Tibial artery (tissue), 4 donors: ENCODE results near the gene MACROD2.

Experiments
- DNase-seq, 2 donors: peaks; one replicate each; pipeline ENCODE4 v3.0.0-alpha.2; 2019
- H3K27ac ChIP-seq, 2 donors: fragments of 200-600 bp; sonication (generic) in 1 of 2; 1 replicate in 1 of 2; 2 replicates in 1 of 2; pipeline ENCODE4 v1.5.1; 2018 to 2019; ENCODE audit warnings: mild to moderate bottlenecking in 1 of 2
- H3K27me3 ChIP-seq, 2 donors: fragments of 200-600 bp; sonication (generic) in 1 of 2; one replicate each; pipeline versions ENCODE4 v1.5.1 to v1.6.0; 2016 to 2019
- H3K36me3 ChIP-seq, 3 donors: fragments of 200-600 bp; sonication (generic) in 2 of 3; one replicate each; pipeline ENCODE4 v1.5.1; 2016 to 2019; ENCODE audit warnings: mild to moderate bottlenecking in 2 of 3
- H3K4me1 ChIP-seq, 4 donors: fragments of 200-600 bp; sonication (generic) in 2 of 4; 1 replicate in 3 of 4; 2 replicates in 1 of 4; pipeline ENCODE4 v1.5.1; 2016 to 2019
- H3K4me3 ChIP-seq, 2 donors: fragments of 200-600 bp; sonication (generic) in 1 of 2; 1 replicate in 1 of 2; 2 replicates in 1 of 2; pipeline ENCODE4 v1.5.1; 2018 to 2019; ENCODE audit warnings: mild to moderate bottlenecking in 2 of 2
- H3K9me3 ChIP-seq, 3 donors: fragments of 200-600 bp; sonication (generic) in 1 of 3; one replicate each; pipeline ENCODE4 v1.5.1; 2016 to 2019
- intact Hi-C: fragments of 100-400 bp; cut with DNase I; formaldehyde crosslinking; loops from one replicate; pipeline ENCODE4 v1.15.0; 2023; ENCODE audit warnings: low total_unique reads
- TF ChIP-seq, protein P1 (sequence below), 2 experiments: fragments of 200-600 bp in 1 of 2; fragments of 450-650 bp in 1 of 2; IDR thresholded peaks; one replicate each; pipeline ENCODE4 v1.5.1; 2017 to 2019; ENCODE audit warnings: antibody characterized with exemption in 2 of 2, mild to moderate bottlenecking in 1 of 2, moderate library complexity in 1 of 2

MACROD2 gene

DNA sequence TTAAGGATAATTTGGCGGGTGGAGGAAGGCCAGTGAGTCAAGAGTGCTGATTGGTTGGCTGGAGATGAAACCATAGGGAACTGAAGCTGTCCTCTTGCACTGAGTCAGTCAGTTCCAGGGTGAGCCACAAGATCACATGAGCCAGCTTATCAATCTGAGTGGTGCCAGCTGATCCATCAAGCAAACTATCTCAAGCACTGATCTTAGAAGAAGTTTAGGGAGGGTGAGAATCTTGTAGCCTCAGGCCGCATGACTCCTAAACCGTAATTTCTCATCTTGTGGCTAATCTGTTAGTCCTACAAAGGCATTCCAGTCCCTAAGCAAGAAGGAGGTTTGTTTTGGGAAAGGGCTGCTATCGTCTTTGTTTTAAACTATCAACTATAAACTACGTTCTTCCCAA lies 1623.6 kb downstream of the MACROD2 start:
- H3K27me3 ChIP-seq, result no peaks in the 10 kb centered on the region
- no peaks in the 10 kb centered on the region for H3K36me3 ChIP-seq
- no peak overlapping the region for H3K4me3 ChIP-seq
- TF ChIP-seq, protein P1, sequence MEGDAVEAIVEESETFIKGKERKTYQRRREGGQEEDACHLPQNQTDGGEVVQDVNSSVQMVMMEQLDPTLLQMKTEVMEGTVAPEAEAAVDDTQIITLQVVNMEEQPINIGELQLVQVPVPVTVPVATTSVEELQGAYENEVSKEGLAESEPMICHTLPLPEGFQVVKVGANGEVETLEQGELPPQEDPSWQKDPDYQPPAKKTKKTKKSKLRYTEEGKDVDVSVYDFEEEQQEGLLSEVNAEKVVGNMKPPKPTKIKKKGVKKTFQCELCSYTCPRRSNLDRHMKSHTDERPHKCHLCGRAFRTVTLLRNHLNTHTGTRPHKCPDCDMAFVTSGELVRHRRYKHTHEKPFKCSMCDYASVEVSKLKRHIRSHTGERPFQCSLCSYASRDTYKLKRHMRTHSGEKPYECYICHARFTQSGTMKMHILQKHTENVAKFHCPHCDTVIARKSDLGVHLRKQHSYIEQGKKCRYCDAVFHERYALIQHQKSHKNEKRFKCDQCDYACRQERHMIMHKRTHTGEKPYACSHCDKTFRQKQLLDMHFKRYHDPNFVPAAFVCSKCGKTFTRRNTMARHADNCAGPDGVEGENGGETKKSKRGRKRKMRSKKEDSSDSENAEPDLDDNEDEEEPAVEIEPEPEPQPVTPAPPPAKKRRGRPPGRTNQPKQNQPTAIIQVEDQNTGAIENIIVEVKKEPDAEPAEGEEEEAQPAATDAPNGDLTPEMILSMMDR (IDR thresholded peaks at IDR 0.05), result no peak
- peaks cover 0 to 7% (median 4%) of the 10 kb centered on the region in 4 donors for H3K4me1 ChIP-seq
- intact Hi-C loops, result no loop called here
- no peak overlapping the region for H3K27ac ChIP-seq
- H3K9me3 ChIP-seq, result no peaks in the 10 kb centered on the region
- no peak for DNase-seq

GRCh38 chr20:15619341-15619740 lies 1624.0 kb downstream of the MACROD2 start:
- intact Hi-C loops, result no loop called here
- DNase-seq, result no peak
- peaks cover 0 to 2% (median under 1%) of the 10 kb centered on the region in 4 donors for H3K4me1 ChIP-seq
- no peak overlapping the region for H3K4me3 ChIP-seq
- TF ChIP-seq, protein P1 (IDR thresholded peaks at IDR 0.05), result no peak
- H3K27me3 ChIP-seq, result no peaks in the 10 kb centered on the region
- no peak overlapping the region for H3K27ac ChIP-seq
- no peaks in the 10 kb centered on the region for H3K36me3 ChIP-seq
- H3K9me3 ChIP-seq, result no peaks in the 10 kb centered on the region

- Histone ChIP-seq H3K9me3 (no peaks in the 10 kb centered on the region), H3K4me1 (no peaks in the 10 kb centered on the region), H3K36me3 (no peaks in the 10 kb centered on the region), H3K27me3 (no peaks in the 10 kb centered on the region), H3K27ac (no peak overlapping the region), H3K4me3 (no peak overlapping the region)
- no peak for DNase-seq
- intact Hi-C loops, result no loop called here
- TF ChIP-seq, protein P1 (IDR thresholded peaks at IDR 0.05), result no peak
These were observed 1624.5 kb downstream of the MACROD2 start for GRCh38 chr20:15619816-15620215.

- DNase-seq, result no peak
- TF ChIP-seq, protein P1 (IDR thresholded peaks at IDR 0.05), result no peak
- Histone ChIP-seq H3K36me3 (no peaks in the 10 kb centered on the region), H3K4me1 (no peaks in the 10 kb centered on the region), H3K27me3 (no peaks in the 10 kb centered on the region), H3K27ac (no peak overlapping the region), H3K9me3 (no peaks in the 10 kb centered on the region), H3K4me3 (no peak overlapping the region)
- intact Hi-C loops, result no loop called here
These were observed 1627.1 kb downstream of the MACROD2 start for GRCh38 chr20:15622368-15622767.

DNA sequence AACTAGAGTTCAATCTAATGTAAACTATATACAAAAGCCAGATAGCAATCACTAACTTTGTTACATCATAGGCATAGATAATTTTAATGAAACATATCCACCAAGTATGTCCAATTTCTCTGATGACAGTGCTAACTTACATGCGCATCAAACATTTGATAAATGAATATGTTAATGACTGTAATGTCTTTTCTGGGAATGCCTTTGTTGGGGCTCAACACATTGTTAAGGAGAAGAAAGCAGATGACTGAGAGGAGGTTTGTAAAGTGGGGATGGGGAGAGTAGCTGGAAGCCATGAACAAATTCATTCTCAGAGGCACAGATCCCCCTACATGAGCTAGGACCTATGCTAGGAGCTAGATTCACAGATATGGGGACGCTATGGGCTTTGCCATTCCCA lies 1627.9 kb downstream of the MACROD2 start:
- H3K4me3 ChIP-seq, result no peak overlapping the region
- no peaks in the 10 kb centered on the region for H3K4me1 ChIP-seq
- H3K36me3 ChIP-seq, result no peaks in the 10 kb centered on the region
- TF ChIP-seq, protein P1 (IDR thresholded peaks at IDR 0.05), result no peak
- H3K27ac ChIP-seq, result no peak overlapping the region
- no peak for DNase-seq
- no peaks in the 10 kb centered on the region for H3K9me3 ChIP-seq
- no peaks in the 10 kb centered on the region for H3K27me3 ChIP-seq
- intact Hi-C loops, result no loop called here

GRCh38 chr20:15625981-15626380 lies 1630.7 kb downstream of the MACROD2 start:
- intact Hi-C loops, result no loop called here
- no peak overlapping the region for H3K4me3 ChIP-seq
- H3K27ac ChIP-seq, result no peak overlapping the region
- TF ChIP-seq, protein P1 (IDR thresholded peaks at IDR 0.05), result no peak
- no peak for DNase-seq
- H3K4me1 ChIP-seq, result no peaks in the 10 kb centered on the region
- H3K36me3 ChIP-seq, result no peaks in the 10 kb centered on the region
- no peaks in the 10 kb centered on the region for H3K9me3 ChIP-seq
- H3K27me3 ChIP-seq, result no peaks in the 10 kb centered on the region
